Measurements from ENCODE around the gene SIL1.

GRCh38 chr5:139079991-139080610 lies 118.1 kb downstream of the SIL1 start:
- no peak for TF ChIP-seq EZH2phosphoT487 (IDR thresholded peaks at IDR 0.05; ENCODE audit: borderline replicate concordance, low read length)
- TF ChIP-seq, protein P1, sequence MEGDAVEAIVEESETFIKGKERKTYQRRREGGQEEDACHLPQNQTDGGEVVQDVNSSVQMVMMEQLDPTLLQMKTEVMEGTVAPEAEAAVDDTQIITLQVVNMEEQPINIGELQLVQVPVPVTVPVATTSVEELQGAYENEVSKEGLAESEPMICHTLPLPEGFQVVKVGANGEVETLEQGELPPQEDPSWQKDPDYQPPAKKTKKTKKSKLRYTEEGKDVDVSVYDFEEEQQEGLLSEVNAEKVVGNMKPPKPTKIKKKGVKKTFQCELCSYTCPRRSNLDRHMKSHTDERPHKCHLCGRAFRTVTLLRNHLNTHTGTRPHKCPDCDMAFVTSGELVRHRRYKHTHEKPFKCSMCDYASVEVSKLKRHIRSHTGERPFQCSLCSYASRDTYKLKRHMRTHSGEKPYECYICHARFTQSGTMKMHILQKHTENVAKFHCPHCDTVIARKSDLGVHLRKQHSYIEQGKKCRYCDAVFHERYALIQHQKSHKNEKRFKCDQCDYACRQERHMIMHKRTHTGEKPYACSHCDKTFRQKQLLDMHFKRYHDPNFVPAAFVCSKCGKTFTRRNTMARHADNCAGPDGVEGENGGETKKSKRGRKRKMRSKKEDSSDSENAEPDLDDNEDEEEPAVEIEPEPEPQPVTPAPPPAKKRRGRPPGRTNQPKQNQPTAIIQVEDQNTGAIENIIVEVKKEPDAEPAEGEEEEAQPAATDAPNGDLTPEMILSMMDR (IDR thresholded peaks at IDR 0.05; ENCODE audit: low read depth, low read length, poor library complexity, severe bottlenecking) = no peak
